Measurements from ENCODE around the gene RASGRP3. TPM values are rescaled to one million over a fixed set of nuclear protein-coding genes. Genes with fewer than 3 reads are reported as not detected.

RASGRP3 gene
- total RNA-seq, 3 donors from 2014 or later, result 9.3 to 23.9 (median 13.1) TPM

GRCh38 chr2:33477473-33478468 lies 1.3 kb downstream of the RASGRP3 start:
- intact Hi-C loops (cut with DNase I; ENCODE audit: low total_unique reads), result no loop called here
- peak overlapping the region; percentile 93 to 95 for H3K27ac ChIP-seq

GRCh38 chr2:33478968-33479731 lies 2.7 kb downstream of the RASGRP3 start:
- no peak for DNase-seq (ENCODE audit: low spot score in 2 of 2)
- intact Hi-C loops (cut with DNase I; ENCODE audit: low total_unique reads), result no loop called here
- Histone ChIP-seq H3K9me3 (no peaks in the 10 kb centered on the region), H3K36me3 (no peaks in the 10 kb centered on the region), H3K4me3 (no peak overlapping the region), H3K4me1 (no peaks in the 10 kb centered on the region), H3K27ac (no peak overlapping the region), H3K27me3 (no peaks in the 10 kb centered on the region)
- TF ChIP-seq POLR2A (IDR thresholded peaks at IDR 0.05) (no peak), CTCF (IDR thresholded peaks at IDR 0.05) (no peak), POLR2AphosphoS5 (IDR thresholded peaks at IDR 0.05) (no peak)

More at GRCh38 chr2:33477473-33478468, 1.3 kb downstream of the RASGRP3 start:
- H3K36me3 ChIP-seq, result no peaks in the 10 kb centered on the region
- no peaks in the 10 kb centered on the region for H3K4me1 ChIP-seq
- H3K9me3 ChIP-seq, result no peaks in the 10 kb centered on the region
- no peak for DNase-seq (ENCODE audit: low spot score in 2 of 2)
- peak overlapping the region in 2 of 3 donors; percentile 75 to 89 for H3K4me3 ChIP-seq
- H3K27me3 ChIP-seq, result no peaks in the 10 kb centered on the region
- TF ChIP-seq POLR2AphosphoS5 (IDR thresholded peaks at IDR 0.05), result no peak
- no peak for TF ChIP-seq CTCF (IDR thresholded peaks at IDR 0.05)
- TF ChIP-seq POLR2A (IDR thresholded peaks at IDR 0.05), result no peak

GRCh38 chr2:33482518-33482917 lies 6.1 kb downstream of the RASGRP3 start:
- Histone ChIP-seq H3K36me3 (no peaks in the 10 kb centered on the region), H3K27me3 (no peaks in the 10 kb centered on the region), H3K4me1 (no peaks in the 10 kb centered on the region), H3K9me3 (peaks cover 0 to 5% of the 10 kb centered on the region in 2 donors), H3K4me3 (no peak overlapping the region), H3K27ac (no peak overlapping the region)
- no peak for DNase-seq (ENCODE audit: low spot score in 2 of 2)
- intact Hi-C loops (cut with DNase I; ENCODE audit: low total_unique reads), result no loop called here
- no peak for TF ChIP-seq POLR2AphosphoS5 (IDR thresholded peaks at IDR 0.05)
- TF ChIP-seq POLR2A (IDR thresholded peaks at IDR 0.05), result no peak
- TF ChIP-seq CTCF (IDR thresholded peaks at IDR 0.05), result no peak

GRCh38 chr2:33484042-33484621 lies 7.7 kb downstream of the RASGRP3 start:
- intact Hi-C loops (cut with DNase I; ENCODE audit: low total_unique reads), result no loop called here
- DNase-seq (ENCODE audit: low spot score in 2 of 2), result no peak
- TF ChIP-seq CTCF (IDR thresholded peaks at IDR 0.05) (no peak), POLR2A (IDR thresholded peaks at IDR 0.05) (no peak), POLR2AphosphoS5 (IDR thresholded peaks at IDR 0.05) (no peak)
- Histone ChIP-seq H3K27ac (no peak overlapping the region), H3K27me3 (no peaks in the 10 kb centered on the region), H3K9me3 (peaks cover 0 to 5% of the 10 kb centered on the region in 2 donors), H3K4me3 (no peak overlapping the region), H3K4me1 (no peaks in the 10 kb centered on the region), H3K36me3 (no peaks in the 10 kb centered on the region)
